Epidermal melanocyte (primary cell): ENCODE results near the gene SOSTDC1.
"Not testable (repeated sequence)": the region's sequence is repeated elsewhere in the genome, so short reads cannot be mapped to it uniquely, and the experiment has no call there.

Source experiments
- DNase-seq: peaks from one replicate; pipeline ENCODE4 v3.0.0; 2011; ENCODE audit warnings: low spot score; ENCODE audit not compliant: insufficient read length

SOSTDC1 gene

GRCh38 chr7:16462431-16462889 lies 3.1 kb downstream of the SOSTDC1 start:
- DNase-seq, result no peak

GRCh38 chr7:16460789-16461493 lies 4.6 kb downstream of the SOSTDC1 start:
- DNase-seq, result no peak

GRCh38 chr7:16456303-16456702 lies 9.2 kb downstream of the SOSTDC1 start:
- DNase-seq, result not testable (repeated sequence)

DNA sequence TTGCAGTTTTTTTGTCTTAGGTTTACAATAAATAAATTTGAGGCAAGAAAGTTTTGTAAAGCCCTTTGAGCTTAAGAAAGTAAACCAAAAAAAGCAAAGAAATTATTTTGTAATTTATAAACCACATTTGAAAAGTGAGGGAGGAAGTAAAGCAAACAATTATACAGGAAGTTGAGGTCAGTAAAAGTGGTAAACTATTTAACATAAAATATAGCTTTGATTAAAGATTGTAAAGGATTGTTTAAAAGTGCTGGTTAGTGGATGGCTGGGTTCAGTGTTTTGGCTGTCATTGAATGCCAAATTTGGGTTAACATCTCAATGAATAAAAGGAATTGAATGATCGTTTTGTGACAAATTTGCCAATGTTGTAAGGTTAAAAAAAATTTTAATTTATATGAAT lies 9.9 kb downstream of the SOSTDC1 start:
- no peak for DNase-seq

DNA sequence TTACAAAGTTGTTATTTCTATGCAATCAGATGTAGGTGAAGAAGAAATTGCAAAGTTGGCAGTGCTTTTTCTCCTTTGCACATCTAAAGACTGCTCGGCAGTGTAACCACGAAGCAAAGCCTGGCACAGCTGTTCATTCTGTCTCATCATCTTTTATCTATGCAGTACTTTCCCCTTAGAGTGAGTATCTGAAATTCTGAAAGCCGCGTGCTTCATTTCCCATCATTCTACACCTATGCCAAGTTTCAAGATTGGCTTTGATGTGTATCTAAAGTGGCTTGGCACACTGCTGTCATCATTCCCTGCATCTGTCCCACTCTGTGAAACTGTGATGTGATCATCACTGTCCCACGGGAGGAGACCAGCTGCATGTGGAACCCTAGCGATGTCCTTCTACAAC lies 15.2 kb downstream of the SOSTDC1 start:
- no peak for DNase-seq

- no peak for DNase-seq
Measured at GRCh38 chr7:16447876-16448275, 17.7 kb downstream of the SOSTDC1 start.

DNA sequence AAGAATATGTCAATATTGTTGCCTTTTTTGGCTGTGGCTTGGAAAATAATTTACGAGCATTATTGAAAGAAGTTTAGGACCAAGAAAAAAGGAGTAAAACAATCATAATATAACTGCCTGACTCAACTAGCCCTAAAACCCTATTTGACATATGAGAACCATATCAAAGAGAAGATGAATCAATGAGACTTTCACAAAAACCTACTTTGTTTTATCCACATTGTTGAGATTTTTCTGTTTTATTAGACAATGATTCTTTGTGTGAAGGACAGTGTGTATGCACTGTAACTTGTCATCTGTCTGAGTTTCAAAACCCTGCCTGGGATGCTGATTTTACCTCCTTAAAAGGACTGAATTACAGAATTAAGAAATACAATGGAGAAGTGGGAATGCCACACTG lies 19.0 kb downstream of the SOSTDC1 start:
- no peak for DNase-seq

DNA sequence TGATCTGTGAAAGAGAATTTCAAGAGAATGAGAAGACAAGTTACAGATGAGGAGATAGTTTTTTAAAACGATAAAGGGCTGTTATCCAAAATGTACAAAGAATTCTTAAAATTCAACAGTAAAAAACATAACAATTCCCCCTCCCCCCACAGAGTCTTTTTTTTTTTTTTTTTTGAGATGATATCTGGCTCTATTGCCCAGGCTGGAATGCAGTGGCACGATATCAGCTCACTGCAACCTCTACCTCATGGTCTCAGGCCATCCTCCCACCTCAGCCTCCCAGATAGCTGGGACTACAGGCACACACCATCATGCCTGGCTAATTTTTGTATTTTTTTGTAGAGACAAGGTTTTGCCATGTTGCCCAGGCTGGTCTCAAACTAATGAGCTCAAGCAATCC lies 21.7 kb downstream of the SOSTDC1 start:
- not testable (repeated sequence) for DNase-seq

DNA sequence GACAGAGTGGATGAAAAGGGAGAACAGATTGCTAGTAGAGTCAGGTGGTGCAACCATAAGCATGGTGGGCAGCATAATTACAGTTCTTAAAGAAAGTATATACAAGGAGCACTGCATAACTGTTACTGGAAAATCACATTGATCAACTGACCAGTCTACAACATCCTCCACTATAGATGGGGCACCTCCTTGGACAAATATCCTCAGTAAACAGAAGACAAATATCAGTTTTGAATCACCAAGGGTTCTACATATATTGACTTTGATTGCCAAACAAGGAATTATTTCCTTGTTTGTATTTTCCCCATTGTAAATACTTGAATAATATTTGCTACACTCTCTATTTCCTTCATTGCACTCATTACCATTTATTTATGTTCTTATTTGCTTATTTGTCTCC lies 26.6 kb downstream of the SOSTDC1 start:
- no peak for DNase-seq

DNA sequence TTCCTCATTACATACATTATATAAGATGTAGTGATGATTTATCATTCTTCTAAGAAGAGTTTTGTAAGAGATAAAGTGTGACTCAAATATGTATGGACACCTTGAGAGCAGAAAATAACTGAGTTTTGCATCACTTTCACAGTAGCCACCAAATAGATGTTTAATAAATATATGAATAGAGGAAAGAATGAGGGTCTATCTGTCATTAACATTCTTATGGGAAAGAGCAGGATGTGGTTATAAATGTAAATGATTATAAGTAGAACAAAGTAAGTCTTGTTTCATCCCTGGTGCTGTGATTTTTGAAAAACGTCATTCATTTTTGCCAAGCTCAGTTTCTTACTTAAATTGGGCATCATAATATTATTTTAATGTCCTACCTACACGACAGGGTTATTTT lies 29.2 kb downstream of the SOSTDC1 start:
- DNase-seq, result no peak

- no peak for DNase-seq
Measured at GRCh38 chr7:16433568-16434122, 31.9 kb downstream of the SOSTDC1 start.

- DNase-seq, result no peak
Measured at GRCh38 chr7:16432425-16432731, 33.2 kb downstream of the SOSTDC1 start.

- DNase-seq, result no peak
Measured at GRCh38 chr7:16431646-16432424, 33.7 kb downstream of the SOSTDC1 start.

GRCh38 chr7:16430133-16430532 lies 35.4 kb downstream of the SOSTDC1 start:
- DNase-seq, result no peak

GRCh38 chr7:16428672-16429071 lies 36.9 kb downstream of the SOSTDC1 start:
- no peak for DNase-seq

GRCh38 chr7:16428182-16428581 lies 37.4 kb downstream of the SOSTDC1 start:
- DNase-seq, result no peak

- no peak for DNase-seq
Measured at GRCh38 chr7:16423761-16424160, 41.8 kb downstream of the SOSTDC1 start.

DNA sequence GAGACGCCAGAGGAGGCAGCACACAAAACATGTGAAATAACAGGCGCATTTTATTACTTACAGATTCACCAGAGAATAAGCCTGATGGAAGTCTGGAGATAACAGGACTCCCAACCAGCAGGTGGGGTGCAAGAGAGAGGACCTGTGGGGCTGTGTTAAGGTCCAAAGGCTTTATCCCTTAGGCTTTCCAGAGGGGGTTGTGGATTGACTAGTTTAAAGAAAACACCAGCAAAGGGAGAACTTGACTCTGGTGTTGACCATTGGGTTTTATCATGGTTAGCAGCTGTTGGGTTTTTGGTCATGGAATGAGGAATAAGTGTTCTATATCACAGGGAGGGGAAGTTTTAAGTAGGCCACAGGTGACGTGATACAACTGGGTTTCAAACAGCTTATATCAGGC lies 42.6 kb downstream of the SOSTDC1 start:
- no peak for DNase-seq

DNA sequence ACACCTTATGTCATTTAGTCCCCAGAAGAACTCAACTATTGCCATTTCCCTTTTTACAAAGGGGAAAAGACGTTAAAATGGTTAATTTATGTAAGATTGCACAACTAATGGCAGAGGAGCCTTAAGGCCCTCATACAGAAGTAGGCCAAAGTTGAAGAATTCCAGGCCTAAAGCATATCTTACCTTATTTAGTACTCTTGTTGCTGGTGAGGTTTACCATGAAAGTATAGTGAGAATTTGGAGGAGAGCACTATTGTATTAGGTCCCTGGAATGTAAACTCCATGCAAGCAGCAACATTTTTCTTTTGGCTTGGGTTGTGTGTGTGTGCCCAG lies 43.5 kb downstream of the SOSTDC1 start:
- no peak for DNase-seq

GRCh38 chr7:16421333-16422102 lies 44.0 kb downstream of the SOSTDC1 start, which contains the start of gene CRPPA:
CRPPA (minus strand) TSS chr7:16421538; CDS start chr7:16421322, 216 bp downstream.
- DNase-seq, result no peak

GRCh38 chr7:16420649-16421332 lies 44.7 kb downstream of the SOSTDC1 start:
- peak; percentile 67 for DNase-seq

- DNase-seq, result no peak
Measured at GRCh38 chr7:16420329-16420648, 45.2 kb downstream of the SOSTDC1 start.
